ENCODE data around the gene POLDIP3. TPM values are rescaled to one million over a fixed set of nuclear protein-coding genes. Genes with fewer than 3 reads are reported as not detected.
"Not testable (repeated sequence)": the region's sequence is repeated elsewhere in the genome, so short reads cannot be mapped to it uniquely, and the experiment has no call there.

The POLDIP3 gene
- total RNA-seq, 1 donor from 2014 or later, result 15.4 TPM

- DNase-seq (ENCODE audit: low spot score), result no peak
Observed at GRCh38 chr22:42619261-42620063, 4.8 kb upstream of the POLDIP3 start.

GRCh38 chr22:42617155-42617983 lies 2.7 kb upstream of the POLDIP3 start:
- DNase-seq (ENCODE audit: low spot score), result no peak

GRCh38 chr22:42615860-42616175 lies 1.1 kb upstream of the POLDIP3 start:
- not testable (repeated sequence) for DNase-seq (ENCODE audit: low spot score)

- DNase-seq (ENCODE audit: low spot score), result peak; percentile 99
Observed at GRCh38 chr22:42615092-42615859, 593 bp upstream of the POLDIP3 start.

- DNase-seq (ENCODE audit: low spot score), result no peak
Observed at GRCh38 chr22:42613872-42614301, 796 bp downstream of the POLDIP3 start.

- DNase-seq (ENCODE audit: low spot score), result no peak
Observed at GRCh38 chr22:42612336-42612735, 2.3 kb downstream of the POLDIP3 start.

GRCh38 chr22:42611051-42611450 lies 3.6 kb downstream of the POLDIP3 start:
- DNase-seq (ENCODE audit: low spot score), result no peak

- no peak for DNase-seq (ENCODE audit: low spot score)
Observed at GRCh38 chr22:42610186-42610585, 4.5 kb downstream of the POLDIP3 start.

- no peak for DNase-seq (ENCODE audit: low spot score)
Observed at GRCh38 chr22:42608823-42609361, 5.8 kb downstream of the POLDIP3 start.

GRCh38 chr22:42608136-42608822 lies 6.4 kb downstream of the POLDIP3 start:
- DNase-seq (ENCODE audit: low spot score), result no peak

- not testable (repeated sequence) for DNase-seq (ENCODE audit: low spot score)
Observed at GRCh38 chr22:42607641-42608040, 7.0 kb downstream of the POLDIP3 start.

GRCh38 chr22:42604403-42604802 lies 10.3 kb downstream of the POLDIP3 start:
- DNase-seq (ENCODE audit: low spot score), result no peak

GRCh38 chr22:42603427-42603826 lies 11.3 kb downstream of the POLDIP3 start:
- no peak for DNase-seq (ENCODE audit: low spot score)

GRCh38 chr22:42602470-42602869 lies 12.2 kb downstream of the POLDIP3 start:
- DNase-seq (ENCODE audit: low spot score), result no peak

GRCh38 chr22:42601879-42602465 lies 12.7 kb downstream of the POLDIP3 start:
- DNase-seq (ENCODE audit: low spot score), result no peak

- DNase-seq (ENCODE audit: low spot score), result no peak
Observed at GRCh38 chr22:42596863-42597530, 17.7 kb downstream of the POLDIP3 start.

- DNase-seq (ENCODE audit: low spot score), result no peak
Observed at GRCh38 chr22:42596336-42596735, 18.3 kb downstream of the POLDIP3 start.

GRCh38 chr22:42595434-42595833 lies 19.2 kb downstream of the POLDIP3 start:
- no peak for DNase-seq (ENCODE audit: low spot score)

GRCh38 chr22:42591987-42592386 lies 22.7 kb downstream of the POLDIP3 start:
- no peak for DNase-seq (ENCODE audit: low spot score)

- no peak for DNase-seq (ENCODE audit: low spot score)
Observed at GRCh38 chr22:42587588-42588175, 27.0 kb downstream of the POLDIP3 start.
